Endometrium (tissue), 2 donors: ENCODE results near the gene FSIP1.
A peak's percentile ranks its signal among the peaks of the same experiment; 100 is the strongest.

Source experiments
- FAIRE-seq: peaks from 2 replicates; lab custom pipeline; 2012; peaks lifted over from hg19 to GRCh38; lab: Jason Lieb, UNC
- donor health status: control.
- donor health status: control.

Gene FSIP1

DNA sequence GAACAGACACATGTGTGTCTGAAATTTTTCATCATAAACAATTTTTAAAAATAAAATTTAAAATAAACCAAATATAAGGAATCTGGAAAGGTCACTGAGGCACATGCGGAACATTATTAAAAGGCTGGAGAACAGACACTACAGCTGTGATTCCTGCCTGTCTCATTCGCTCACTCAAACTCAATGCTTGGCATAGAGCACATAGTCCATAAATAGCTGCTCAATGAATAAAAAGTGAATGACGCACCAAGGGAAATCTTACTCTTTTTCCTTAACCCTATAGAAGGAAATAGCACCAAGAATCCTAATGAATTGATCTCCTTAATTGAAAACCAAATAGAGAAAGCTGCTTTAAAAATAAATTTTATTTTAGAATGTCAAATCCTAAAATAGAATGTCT, 98.4 kb downstream of the FSIP1 start:
- no peak for FAIRE-seq

DNA sequence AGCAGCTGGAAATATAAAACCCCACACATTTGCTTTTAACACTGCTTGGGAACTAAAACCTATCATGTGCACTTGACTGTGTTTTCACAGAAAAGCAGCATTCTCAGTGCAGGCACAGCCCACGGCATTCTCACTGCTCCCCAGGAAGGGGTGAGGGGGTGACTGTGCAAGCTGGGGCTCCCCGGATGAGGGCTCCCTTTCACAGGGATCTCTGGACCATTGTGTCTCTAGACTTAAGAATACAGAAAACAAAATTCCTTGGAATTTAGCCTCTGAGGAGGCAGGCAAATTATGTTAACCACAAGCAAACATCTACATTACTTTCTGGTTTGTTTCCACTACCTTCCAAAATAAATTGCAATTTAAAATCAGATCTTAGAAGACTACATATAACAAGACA, 100.3 kb downstream of the FSIP1 start:
- no peak for FAIRE-seq

DNA sequence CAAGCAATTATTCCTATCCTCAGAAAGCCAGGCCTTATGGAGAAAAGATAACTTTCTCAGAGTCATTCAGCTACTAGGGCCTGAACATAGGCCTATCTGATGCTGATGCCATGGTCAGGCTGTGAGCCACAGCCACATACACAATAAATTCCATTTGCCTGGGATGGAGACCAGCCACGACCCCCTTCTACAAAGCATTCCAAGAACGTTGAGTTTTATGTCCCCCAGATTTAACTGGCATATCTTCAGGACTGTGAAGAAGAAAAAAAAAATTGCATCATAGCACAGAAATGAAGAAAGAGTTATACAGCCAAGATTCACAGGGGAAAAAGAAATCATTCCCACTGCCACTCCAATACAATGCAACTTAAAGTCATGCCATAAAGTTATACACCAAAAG, 101.8 kb downstream of the FSIP1 start:
- no peak for FAIRE-seq

DNA sequence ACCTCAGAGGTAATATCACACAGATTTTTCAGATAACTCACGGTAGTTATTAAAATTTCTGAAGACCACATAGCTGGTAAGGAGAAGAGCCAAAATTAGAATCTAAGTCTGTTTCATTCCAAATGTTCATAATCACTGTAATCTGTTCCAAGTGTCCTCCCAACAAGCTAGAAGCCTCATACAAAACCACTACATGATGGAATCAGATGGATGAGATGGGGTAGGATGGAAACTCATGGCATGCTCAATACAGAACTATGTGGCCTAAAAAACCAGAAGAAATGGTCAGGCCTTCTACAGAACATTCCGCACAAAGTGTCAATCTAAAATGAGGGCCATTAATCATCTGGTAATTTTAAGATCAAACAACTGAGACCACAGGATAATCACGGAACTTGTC, 110.0 kb downstream of the FSIP1 start:
- no peak for FAIRE-seq

DNA sequence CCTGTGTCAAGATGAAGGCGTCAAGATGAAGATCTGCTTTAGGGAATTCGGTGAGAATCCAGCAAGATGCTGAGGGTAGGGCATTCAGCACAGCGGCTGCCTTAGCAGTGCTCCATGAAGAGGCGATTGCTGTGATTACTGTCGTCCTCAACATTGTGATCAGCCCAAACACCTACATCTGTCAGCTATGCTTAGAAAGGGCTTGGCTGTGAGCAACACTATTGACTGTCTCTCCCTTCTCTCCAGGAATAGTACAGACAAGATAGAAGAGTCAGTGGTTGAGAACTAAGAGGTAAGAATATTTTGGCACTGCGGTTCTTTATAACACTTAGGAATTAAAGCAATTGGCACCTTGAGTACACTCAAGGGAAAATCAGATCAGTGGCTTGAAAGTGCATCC, 110.5 kb downstream of the FSIP1 start:
- no peak for FAIRE-seq

DNA sequence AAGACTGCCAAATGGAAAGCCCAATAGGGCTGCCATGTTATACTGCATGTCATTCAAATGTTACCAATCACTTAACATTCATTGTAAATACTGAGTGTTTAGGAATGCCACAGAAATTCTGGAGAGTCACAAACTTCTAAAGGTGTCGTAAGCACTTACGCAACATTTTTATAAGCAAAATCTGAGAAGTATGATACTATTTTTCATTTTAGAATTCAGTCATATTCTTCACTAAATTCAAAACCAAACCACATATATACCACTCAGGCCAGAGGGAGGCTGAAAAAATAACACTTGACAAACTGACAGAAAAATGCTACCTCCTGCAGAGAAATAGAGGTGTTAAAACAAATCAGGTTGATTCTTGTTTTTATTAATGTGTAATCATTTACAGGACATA, 112.0 kb downstream of the FSIP1 start:
- no peak for FAIRE-seq

DNA sequence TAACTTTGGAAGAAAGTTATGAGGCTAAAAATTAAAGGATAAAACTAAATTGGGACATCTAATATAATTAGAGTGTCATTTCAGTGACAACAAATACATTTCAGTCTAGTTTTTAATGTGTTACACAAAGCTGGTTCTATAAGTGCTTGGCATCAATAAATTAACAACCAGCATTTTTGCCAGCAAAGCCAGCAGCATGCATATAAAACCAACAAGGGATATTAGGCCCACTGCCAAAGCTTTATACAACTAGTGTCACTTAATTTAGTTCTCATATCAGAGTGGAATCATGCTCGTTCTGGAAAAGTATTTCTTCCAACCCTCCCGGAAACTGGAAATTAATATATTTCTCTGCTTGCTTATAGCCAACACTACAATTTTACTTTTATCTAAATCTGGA, 113.0 kb downstream of the FSIP1 start:
- FAIRE-seq, result no peak

DNA sequence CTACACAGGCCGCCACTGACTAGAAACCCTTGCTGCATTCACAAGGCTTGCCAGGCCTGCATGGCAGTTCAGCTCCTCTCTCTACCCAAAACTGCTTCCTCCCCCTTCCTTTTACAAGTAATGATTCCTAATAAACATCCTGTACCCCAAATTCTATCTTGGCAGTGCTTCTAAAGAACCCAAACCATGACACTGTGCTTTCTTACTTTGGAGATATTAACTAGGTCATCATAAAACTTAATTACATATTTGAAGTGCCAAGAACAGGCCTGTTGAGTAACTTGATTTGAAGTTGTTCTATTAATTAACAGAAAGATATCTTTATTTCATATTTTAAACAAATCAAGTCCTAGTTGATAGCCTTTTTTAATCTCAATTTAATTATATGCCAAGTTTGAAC, 113.4 kb downstream of the FSIP1 start:
- no peak for FAIRE-seq

DNA sequence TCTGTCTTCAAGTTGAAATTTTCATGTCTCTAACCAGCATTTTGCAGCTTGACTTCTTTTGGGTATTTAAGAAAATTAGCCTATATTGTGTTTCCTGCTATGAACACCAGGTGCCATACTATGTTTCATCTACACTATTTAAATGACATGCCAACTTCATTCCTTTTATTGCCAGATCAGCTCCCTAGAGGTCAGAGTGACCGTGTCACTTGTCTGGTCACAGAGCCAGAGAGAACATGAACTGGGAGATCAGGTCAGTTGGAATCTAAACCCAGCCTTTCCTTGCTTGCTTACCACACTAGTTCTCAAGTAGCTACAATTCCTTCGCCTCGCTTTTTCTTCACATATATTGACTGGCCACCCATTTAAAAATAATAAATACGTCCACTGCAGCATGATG, 114.2 kb downstream of the FSIP1 start:
- FAIRE-seq, result no peak

DNA sequence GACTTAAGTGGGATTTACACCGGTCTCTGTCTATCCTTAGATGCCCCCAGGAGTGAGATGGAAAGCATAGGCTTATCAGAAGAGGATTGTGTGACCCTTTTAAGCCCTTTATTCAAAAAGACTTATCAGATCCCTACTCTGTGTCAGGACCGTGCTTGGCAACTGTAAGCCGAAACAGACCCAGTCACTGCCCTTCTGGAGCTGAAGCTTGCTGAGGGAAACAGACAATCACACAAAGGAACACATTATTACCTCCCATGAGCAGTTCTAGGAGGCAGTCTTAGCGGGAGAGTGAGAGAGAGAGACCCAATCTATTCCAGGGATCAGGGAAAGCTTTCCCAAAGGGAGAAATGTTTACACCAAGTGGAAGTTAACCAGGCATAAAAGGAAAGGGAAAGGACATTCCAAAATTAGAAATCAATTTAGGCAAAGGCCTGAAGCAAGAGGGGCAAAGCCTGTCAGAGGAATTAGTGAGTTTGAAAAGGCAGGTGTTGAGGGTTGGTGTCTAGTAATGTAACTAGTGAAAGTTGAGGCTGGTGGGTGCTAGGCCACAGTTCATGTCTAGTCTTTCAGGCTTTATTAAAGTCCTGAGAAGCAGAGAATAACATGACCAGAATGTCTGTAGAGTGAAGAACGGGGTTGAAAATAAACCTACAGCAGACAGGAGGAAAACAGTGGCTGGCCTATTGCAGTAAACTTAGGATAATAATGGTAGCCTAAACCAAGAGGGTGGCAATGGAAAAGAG, 115.1 kb downstream of the FSIP1 start:
- no peak for FAIRE-seq

DNA sequence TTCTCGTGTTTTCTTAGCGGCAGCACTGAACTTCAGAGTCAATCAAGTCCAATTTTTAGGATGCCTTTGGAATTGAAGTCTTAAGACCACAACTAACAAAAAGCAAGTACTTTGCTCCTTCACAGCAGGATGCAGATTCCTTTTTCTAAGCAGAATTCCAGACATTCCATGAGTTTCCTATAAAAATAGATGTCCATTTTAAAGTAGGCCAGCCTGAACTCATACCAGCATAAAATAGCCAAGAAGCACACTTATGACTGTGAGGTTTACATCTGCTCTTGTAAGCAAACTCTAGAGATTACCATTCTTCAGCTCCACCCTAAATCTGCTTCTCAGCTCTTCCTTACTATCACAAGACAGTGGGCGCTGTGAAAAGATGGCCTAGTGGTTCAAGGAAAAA, 116.0 kb downstream of the FSIP1 start:
- no peak for FAIRE-seq

DNA sequence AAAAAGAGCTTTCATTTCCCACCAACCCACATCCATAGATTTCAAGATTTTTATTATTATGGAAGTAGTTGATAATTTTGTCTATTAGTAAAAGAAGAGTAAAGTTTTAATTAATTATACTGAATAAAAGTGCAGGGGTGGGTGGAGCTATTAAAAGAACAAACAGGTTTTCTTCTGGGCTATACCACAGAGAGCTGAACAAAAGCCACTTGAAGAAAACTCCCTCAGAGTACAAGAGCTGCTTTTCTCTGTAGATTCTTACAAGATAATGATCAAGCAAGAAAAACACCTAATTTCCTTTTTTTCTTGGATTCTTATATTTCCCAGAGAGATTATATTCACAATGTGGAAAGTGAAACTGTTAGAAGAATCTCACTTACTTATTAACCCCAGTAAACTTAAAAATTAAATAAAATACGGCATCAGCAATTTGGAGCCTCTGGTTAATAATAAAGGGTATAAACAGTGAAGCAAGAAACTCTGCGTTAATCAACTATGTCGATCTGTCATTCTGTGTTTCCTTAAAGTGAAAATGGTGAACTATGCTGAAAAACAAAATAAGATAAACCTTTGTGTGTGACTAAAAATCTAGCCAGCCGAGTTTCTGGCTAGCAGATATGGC, 116.9 kb downstream of the FSIP1 start:
- FAIRE-seq, result peak; percentile 35

DNA sequence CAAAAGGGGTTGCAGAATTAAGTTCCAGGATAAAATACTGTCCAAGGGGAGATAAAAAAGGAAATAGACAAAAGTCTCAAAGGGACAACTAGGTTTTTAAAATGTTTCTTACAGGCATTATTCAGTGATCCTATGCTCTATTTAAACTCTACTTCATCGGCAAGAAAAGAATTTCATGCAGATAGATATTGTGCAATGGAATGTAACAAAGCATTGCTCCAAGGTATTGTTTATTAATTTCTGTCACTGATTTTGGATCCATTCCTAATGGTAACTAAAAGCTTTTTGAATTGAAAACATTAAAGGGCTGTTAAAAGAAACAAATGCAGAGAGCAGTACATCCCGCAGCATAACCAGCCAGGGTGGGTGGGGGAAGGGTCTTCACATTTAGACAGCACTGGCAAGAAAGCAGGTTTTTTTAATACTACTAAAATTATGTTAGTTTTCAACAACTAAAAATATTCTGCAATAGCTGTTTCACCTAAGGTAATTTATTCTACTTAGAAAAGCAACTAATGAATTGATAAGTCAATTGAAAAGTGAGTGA, 118.9 kb downstream of the FSIP1 start:
- FAIRE-seq, result no peak

DNA sequence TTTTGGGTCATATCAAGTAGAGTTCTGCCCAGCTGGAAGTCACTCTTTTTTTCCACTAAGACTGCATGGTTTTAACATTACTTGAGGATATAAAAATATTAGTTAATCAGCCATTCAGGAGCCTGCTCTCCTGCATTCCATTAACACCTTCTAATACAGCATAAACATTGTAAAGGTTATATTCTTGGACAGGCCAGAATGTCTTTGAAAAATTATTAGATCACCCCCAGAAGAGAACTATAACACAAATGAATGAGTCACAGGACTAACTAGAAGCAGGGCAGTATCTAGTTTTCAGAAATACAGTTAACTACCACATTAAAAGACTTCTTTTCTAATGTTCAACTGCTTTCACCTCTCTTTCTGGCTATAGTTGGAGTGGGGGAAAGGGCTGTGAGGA, 120.9 kb downstream of the FSIP1 start:
- no peak for FAIRE-seq

DNA sequence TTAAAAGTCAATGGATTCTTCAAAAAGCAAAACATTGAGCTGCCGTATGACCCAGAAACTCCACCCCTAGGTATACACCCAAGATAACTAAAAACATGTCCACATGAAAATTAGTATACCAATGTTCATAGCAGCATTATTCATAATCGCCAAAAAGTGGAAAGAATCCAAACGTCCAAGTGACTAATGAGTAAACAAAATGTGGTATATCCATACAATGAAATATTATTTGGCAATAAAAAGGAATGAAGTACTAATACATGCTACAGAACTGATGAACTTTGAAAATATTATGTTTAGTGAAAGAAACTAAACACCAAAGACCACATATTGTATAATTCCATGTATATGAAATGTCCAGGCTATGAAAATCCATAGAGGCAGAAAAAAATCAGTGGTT, 123.9 kb downstream of the FSIP1 start:
- FAIRE-seq, result no peak

DNA sequence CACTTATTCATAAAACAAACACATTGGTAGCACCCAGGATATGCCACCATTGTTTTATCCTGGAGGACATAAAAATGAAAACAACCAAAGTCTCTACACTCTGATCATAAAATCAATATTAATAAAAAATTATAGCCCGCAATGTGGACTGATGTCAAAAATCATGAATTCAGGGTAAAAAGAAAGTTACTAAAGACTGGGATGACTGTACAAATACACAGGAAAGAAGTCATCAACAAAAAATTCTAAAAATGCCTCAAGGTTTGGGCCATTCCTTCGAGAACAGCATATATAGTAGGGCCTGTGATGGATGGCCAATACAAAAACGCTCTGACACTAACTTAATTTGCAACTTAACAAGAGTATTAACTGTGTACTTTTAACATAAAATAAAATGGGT, 125.0 kb downstream of the FSIP1 start:
- FAIRE-seq, result peak; percentile 39

DNA sequence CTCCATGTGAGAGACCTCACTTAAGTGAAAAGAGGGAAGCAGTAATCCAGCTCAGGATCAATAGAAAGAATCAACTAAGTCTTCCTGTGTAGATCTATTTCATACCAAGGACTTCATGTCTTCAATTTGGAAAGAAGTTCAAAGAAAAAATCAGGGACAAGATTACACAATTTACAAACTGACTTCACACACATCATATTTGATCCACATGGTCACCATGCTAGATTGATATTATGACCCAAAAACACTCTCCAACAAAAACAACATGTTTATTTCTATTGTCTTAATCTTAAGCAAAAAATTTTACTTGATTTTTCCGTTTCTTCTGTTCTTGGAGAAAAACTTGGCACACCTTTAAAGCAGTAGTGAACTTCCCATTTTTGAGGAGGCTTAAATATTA, 125.5 kb downstream of the FSIP1 start:
- FAIRE-seq, result peak; percentile 39

DNA sequence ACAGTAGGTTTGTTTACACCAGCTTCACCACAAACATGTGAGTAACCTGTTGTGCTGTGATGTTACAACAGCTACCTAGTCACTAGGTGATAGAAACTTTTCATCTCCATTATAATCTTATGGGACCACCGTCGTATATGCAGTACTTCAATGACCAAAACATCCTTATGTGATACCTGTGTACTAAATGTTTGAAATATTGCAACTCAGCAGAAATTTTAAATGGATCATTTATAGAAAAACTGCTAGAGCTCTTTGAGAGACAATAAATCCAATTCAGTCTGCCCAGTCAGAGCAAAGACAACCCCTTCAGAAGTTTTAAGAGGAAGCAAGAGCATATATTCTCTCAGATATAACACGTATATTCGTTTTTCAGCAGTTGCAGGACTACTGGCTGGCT, 128.3 kb downstream of the FSIP1 start:
- FAIRE-seq, result no peak

DNA sequence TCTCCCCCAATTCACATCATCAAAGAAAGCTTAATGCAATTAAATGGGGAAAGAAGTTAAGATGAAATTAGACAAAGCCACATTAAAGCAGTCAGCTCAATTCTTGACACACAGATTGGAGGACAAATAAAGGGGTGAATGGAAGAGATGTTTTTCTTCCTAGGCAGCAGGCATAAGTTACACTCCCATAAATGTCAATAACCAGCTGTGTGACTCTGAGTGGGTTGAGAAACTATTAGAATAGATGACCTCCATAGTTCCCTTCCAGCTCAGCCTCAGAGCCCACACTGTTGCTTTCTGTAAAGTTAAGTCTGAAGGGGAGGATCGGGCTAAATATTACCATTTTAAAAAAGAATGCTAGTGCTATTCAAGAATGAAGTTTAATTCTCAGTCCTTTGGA, 130.8 kb downstream of the FSIP1 start:
- FAIRE-seq, result no peak

DNA sequence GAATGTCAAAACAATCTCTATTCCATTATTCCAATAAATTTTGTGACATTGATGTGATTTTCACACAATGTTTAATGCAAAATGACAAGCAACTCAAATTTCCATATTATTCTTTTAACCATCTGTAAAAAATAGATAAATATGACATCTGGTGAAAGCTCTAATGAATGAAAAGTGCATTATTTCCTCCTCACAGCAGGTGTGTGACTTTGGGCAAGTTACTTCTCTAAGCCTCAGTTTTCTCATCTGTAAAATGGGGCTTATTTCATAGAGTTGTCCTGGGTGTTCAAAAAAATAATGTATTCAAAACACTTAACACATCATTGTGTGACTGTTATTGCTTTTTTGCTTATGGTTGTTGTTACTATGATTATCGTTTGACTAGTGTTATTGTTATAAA, 131.3 kb downstream of the FSIP1 start:
- FAIRE-seq, result no peak

DNA sequence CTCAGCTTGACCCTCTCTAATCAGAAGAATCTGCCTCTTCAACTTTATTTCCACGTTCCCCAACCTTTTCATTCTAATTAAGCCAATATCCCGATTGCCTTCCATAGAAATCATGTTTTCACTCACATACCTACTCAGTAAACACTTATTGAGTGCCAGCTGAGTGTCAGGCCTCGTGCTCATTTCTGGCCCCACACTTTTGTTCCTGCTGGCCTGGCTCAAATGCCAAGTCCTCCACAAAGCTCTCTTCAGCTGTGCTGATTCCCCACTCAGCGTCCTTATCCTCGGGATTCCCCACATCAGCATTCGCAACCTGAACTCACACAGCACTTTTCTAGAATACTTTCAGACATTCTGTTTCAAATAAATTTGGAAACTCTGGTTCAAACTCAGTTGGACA, 132.9 kb downstream of the FSIP1 start:
- no peak for FAIRE-seq

DNA sequence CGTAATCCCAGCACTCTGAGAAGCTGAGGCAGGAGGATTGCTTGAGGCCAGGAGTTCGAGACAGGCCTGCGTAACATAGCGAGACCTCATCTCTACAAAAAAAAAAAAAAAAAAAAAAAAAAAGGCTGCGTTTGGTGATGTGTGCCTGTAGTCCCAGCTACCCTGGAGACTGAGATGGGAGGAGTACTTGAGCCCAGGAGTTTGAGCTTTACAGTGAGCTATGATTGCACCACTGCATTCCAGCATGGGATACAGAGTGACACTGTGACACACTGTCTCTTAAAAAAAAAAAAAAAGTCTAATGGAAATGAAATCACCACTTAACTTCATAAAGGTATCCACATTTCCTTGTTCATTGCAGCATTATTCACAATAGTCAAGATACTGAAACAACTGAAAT, 136.2 kb downstream of the FSIP1 start:
- no peak for FAIRE-seq

DNA sequence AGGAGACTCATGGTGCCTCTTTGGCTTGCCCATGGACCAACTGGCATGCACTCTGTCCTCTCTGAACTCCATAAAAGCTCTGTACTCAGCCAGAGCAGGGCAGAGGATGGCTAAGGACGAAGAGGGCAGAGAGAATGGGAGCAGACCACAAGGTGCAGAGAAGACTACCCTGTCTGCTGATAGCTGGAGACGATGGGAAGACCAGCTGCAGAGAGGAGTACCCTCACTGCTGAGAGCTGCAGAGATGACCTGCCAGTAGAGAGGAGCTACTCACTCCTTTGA, 136.7 kb downstream of the FSIP1 start:
- FAIRE-seq, result no peak
